Uterus (tissue), 4 donors: ENCODE data around the gene TTC6. TPM values are rescaled to one million over a fixed set of nuclear protein-coding genes. Genes with fewer than 3 reads are reported as not detected.

Experiments used
- DNase-seq, 2 donors: peaks; one replicate each; pipeline ENCODE4 v3.0.0-alpha.2; 2019 to 2020
- H3K27ac ChIP-seq, 2 donors: fragments of 200-600 bp; sonication (generic); 1 replicate in 1 of 2; 2 replicates in 1 of 2; pipeline ENCODE4 v1.5.1; 2016 to 2018
- H3K27me3 ChIP-seq, 2 donors: fragments of 200-600 bp; sonication (generic); one replicate each; pipeline ENCODE4 v1.5.1; 2018 to 2019; ENCODE audit warnings: control low read depth in 1 of 2
- H3K36me3 ChIP-seq, 2 donors: fragments of 200-600 bp; sonication (generic); one replicate each; pipeline ENCODE4 v1.5.1; 2019; ENCODE audit warnings: control low read depth in 1 of 2
- H3K4me1 ChIP-seq, 2 donors: fragments of 200-600 bp; sonication (generic); one replicate each; pipeline ENCODE4 v1.5.1; 2018 to 2019; ENCODE audit warnings: control low read depth in 1 of 2
- H3K4me3 ChIP-seq, 2 donors: fragments of 200-600 bp; sonication (generic); 1 replicate in 1 of 2; 2 replicates in 1 of 2; pipeline ENCODE4 v1.5.1; 2018 to 2019; ENCODE audit warnings: mild to moderate bottlenecking in 1 of 2
- H3K9me3 ChIP-seq, 2 donors: fragments of 200-600 bp; sonication (generic); one replicate each; pipeline ENCODE4 v1.5.1; 2019; ENCODE audit warnings: control low read depth in 1 of 2
- CTCF ChIP-seq, 4 experiments: fragments of 200-600 bp in 2 of 4; fragments of 450-650 bp in 2 of 4; sonication (generic) in 2 of 4; IDR thresholded peaks; one replicate each; pipeline ENCODE4 v1.5.1; 2016 to 2019; ENCODE audit warnings: antibody characterized with exemption in 4 of 4, mild to moderate bottlenecking in 2 of 4, moderate library complexity in 1 of 4
- POLR2A ChIP-seq, 2 donors: fragments of 450-650 bp; IDR thresholded peaks; one replicate each; pipeline ENCODE4 v1.6.1; 2016; ENCODE audit warnings: antibody characterized with exemption in 2 of 2, mild to moderate bottlenecking in 1 of 2, moderate library complexity in 1 of 2
- intact Hi-C: fragments of 100-400 bp; cut with DNase I; formaldehyde crosslinking; loops from one replicate; pipeline ENCODE4 v1.15.1; 2023; ENCODE audit warnings: low total_unique reads
- total RNA-seq, 4 donors: library from RNA; depleted of rRNA in 3 of 4; stranded (reverse); fragments of >200 nt in 3 of 4; gene quantifications; one replicate each; pipeline versions ENCODE4 v1.1.0 to v1.2.4, GENCODE V29; 2014 to 2023
- donor health status: DM: yes; HTN: yes; CAD: no.

Gene TTC6
- total RNA-seq, 4 donors from 2014 or later: 0.07 TPM; not detected in 3

- Histone ChIP-seq H3K36me3 (no peaks in the 10 kb centered on the region), H3K27ac (no peak overlapping the region), H3K4me3 (no peak overlapping the region), H3K27me3 (peaks cover 0 to 2% of the 10 kb centered on the region in 2 donors), H3K4me1 (no peaks in the 10 kb centered on the region), H3K9me3 (no peaks in the 10 kb centered on the region)
- no peak for DNase-seq
- no peak for TF ChIP-seq POLR2A (IDR thresholded peaks at IDR 0.05)
- no peak for TF ChIP-seq CTCF (IDR thresholded peaks at IDR 0.05)
- intact Hi-C loops: no loop called here
Measured at GRCh38 chr14:37610945-37611523, 15.6 kb downstream of the TTC6 start.

GRCh38 chr14:37615582-37616289 lies 20.3 kb downstream of the TTC6 start:
- Histone ChIP-seq H3K27ac (no peak overlapping the region), H3K4me3 (no peak overlapping the region), H3K27me3 (no peaks in the 10 kb centered on the region), H3K4me1 (no peaks in the 10 kb centered on the region), H3K9me3 (no peaks in the 10 kb centered on the region), H3K36me3 (no peaks in the 10 kb centered on the region)
- no peak for DNase-seq
- TF ChIP-seq POLR2A (IDR thresholded peaks at IDR 0.05): no peak
- no peak for TF ChIP-seq CTCF (IDR thresholded peaks at IDR 0.05)
- intact Hi-C loops: no loop called here

- no peaks in the 10 kb centered on the region for H3K4me1 ChIP-seq
- no peak for DNase-seq
- no peak overlapping the region for H3K27ac ChIP-seq
- H3K9me3 ChIP-seq: no peaks in the 10 kb centered on the region
- intact Hi-C loops: no loop called here
- no peaks in the 10 kb centered on the region for H3K36me3 ChIP-seq
- TF ChIP-seq CTCF (IDR thresholded peaks at IDR 0.05) (no peak), POLR2A (IDR thresholded peaks at IDR 0.05) (no peak)
- no peak overlapping the region for H3K4me3 ChIP-seq
- H3K27me3 ChIP-seq: no peaks in the 10 kb centered on the region
Measured at GRCh38 chr14:37616853-37617252, 21.4 kb downstream of the TTC6 start.

- Histone ChIP-seq H3K4me3 (no peak overlapping the region), H3K36me3 (no peaks in the 10 kb centered on the region), H3K9me3 (no peaks in the 10 kb centered on the region), H3K27ac (no peak overlapping the region), H3K27me3 (peaks cover 0 to 3% of the 10 kb centered on the region in 2 donors), H3K4me1 (no peaks in the 10 kb centered on the region)
- intact Hi-C loops: no loop called here
- no peak for TF ChIP-seq POLR2A (IDR thresholded peaks at IDR 0.05)
- no peak for TF ChIP-seq CTCF (IDR thresholded peaks at IDR 0.05)
- no peak for DNase-seq
Measured at GRCh38 chr14:37617864-37618365, 22.5 kb downstream of the TTC6 start.

- no peaks in the 10 kb centered on the region for H3K4me1 ChIP-seq
- H3K27me3 ChIP-seq: peaks cover 0 to 5% of the 10 kb centered on the region in 2 donors
- H3K9me3 ChIP-seq: no peaks in the 10 kb centered on the region
- no peak overlapping the region for H3K4me3 ChIP-seq
- TF ChIP-seq CTCF (IDR thresholded peaks at IDR 0.05): no peak
- no peak for TF ChIP-seq POLR2A (IDR thresholded peaks at IDR 0.05)
- intact Hi-C loops: no loop called here
- no peak overlapping the region for H3K27ac ChIP-seq
- no peaks in the 10 kb centered on the region for H3K36me3 ChIP-seq
- DNase-seq: no peak
Measured at GRCh38 chr14:37618498-37619028, 23.1 kb downstream of the TTC6 start.
